SK-N-MC (cell line): ENCODE results near the gene TRIM63.

Source experiments
- DNase-seq: peaks from one replicate; pipeline ENCODE4 v3.0.0-alpha.2; 2011; ENCODE audit warnings: low read depth, low spot score
- H3K27ac ChIP-seq: fragments of 200-600 bp; sonication (generic); 2 replicates; pipeline ENCODE4 v1.5.1; 2016; ENCODE audit warnings: mixed run types
- H3K36me3 ChIP-seq: fragments of 200-600 bp; sonication (generic); 2 replicates; pipeline ENCODE4 v1.6.1; 2017; ENCODE audit warnings: antibody characterized with exemption, low read length, mixed read lengths; ENCODE audit not compliant: insufficient read depth
- H3K4me3 ChIP-seq: fragments of 200-600 bp; sonication (generic); 2 replicates; pipeline ENCODE4 v1.5.1; 2016
- H3K9ac ChIP-seq: fragments of 200-600 bp; sonication (generic); 2 replicates; pipeline ENCODE4 v1.8.0; 2017; ENCODE audit warnings: mixed run types, mixed read lengths; ENCODE audit not compliant: insufficient read length
- H3K9me3 ChIP-seq: fragments of 200-600 bp; sonication (generic); 2 replicates; pipeline ENCODE4 v1.6.1; 2017; ENCODE audit warnings: low read depth, mild to moderate bottlenecking, antibody characterized with exemption, low read length, moderate library complexity, mixed read lengths
- EZH2 ChIP-seq: fragments of 200-600 bp; sonication (generic); IDR thresholded peaks from one replicate; pipeline ENCODE4 v1.6.1; 2017; ENCODE audit warnings: antibody characterized with exemption
- FOXP2 ChIP-seq: optimal IDR thresholded peaks from 2 replicates; pipeline ENCODE3; 2011; ENCODE audit warnings: mild to moderate bottlenecking, moderate library complexity; ENCODE audit not compliant: insufficient read depth; ENCODE audit errors: extremely low read length, control extremely low read depth
- POLR2AphosphoS5 ChIP-seq: IDR thresholded peaks from 2 replicates; pipeline ENCODE4 v1.6.1; 2012; ENCODE audit warnings: mild to moderate bottlenecking, low read depth, low read length, borderline replicate concordance

The TRIM63 gene

GRCh38 chr1:26066160-26066559, 1.3 kb downstream of the TRIM63 start:
- H3K4me3 ChIP-seq = no peak overlapping the region
- DNase-seq = no peak
- no peak overlapping the region for H3K27ac ChIP-seq
- H3K9me3 ChIP-seq = no peaks in the 10 kb centered on the region
- H3K9ac ChIP-seq = no peak overlapping the region
- TF ChIP-seq EZH2 (no peak), POLR2AphosphoS5 (no peak), FOXP2 (no peak)
- no peaks in the 10 kb centered on the region for H3K36me3 ChIP-seq

- TF ChIP-seq EZH2 = no peak
- H3K4me3 ChIP-seq = no peak overlapping the region
- H3K36me3 ChIP-seq = no peaks in the 10 kb centered on the region
- H3K9ac ChIP-seq = no peak overlapping the region
- no peak overlapping the region for H3K27ac ChIP-seq
- no peaks in the 10 kb centered on the region for H3K9me3 ChIP-seq
- DNase-seq = no peak
These were observed 2.9 kb downstream of the TRIM63 start for GRCh38 chr1:26064553-26064952.

GRCh38 chr1:26060832-26061574, 6.4 kb downstream of the TRIM63 start:
- Histone ChIP-seq H3K9ac (no peak overlapping the region), H3K27ac (no peak overlapping the region)

GRCh38 chr1:26059906-26060305, 7.5 kb downstream of the TRIM63 start:
- no peak for TF ChIP-seq POLR2AphosphoS5
- TF ChIP-seq EZH2 = no peak
- no peak for TF ChIP-seq FOXP2
- no peaks in the 10 kb centered on the region for H3K9me3 ChIP-seq
- H3K4me3 ChIP-seq = no peak overlapping the region
- no peaks in the 10 kb centered on the region for H3K36me3 ChIP-seq
- H3K27ac ChIP-seq = no peak overlapping the region
- H3K9ac ChIP-seq = no peak overlapping the region
- DNase-seq = no peak

More at GRCh38 chr1:26060832-26061574, 6.4 kb downstream of the TRIM63 start:
- no peak for DNase-seq
- TF ChIP-seq POLR2AphosphoS5 (no peak), EZH2 (no peak), FOXP2 (no peak)
- Histone ChIP-seq H3K36me3 (no peaks in the 10 kb centered on the region), H3K4me3 (no peak overlapping the region), H3K9me3 (no peaks in the 10 kb centered on the region)

GRCh38 chr1:26058052-26058595, 9.3 kb downstream of the TRIM63 start:
- Histone ChIP-seq H3K4me3 (no peak overlapping the region), H3K9me3 (no peaks in the 10 kb centered on the region), H3K36me3 (no peaks in the 10 kb centered on the region), H3K27ac (no peak overlapping the region), H3K9ac (no peak overlapping the region)
- TF ChIP-seq EZH2 = no peak
- no peak for TF ChIP-seq POLR2AphosphoS5
- no peak for TF ChIP-seq FOXP2
- DNase-seq = no peak

GRCh38 chr1:26057189-26057588, 10.2 kb downstream of the TRIM63 start:
- no peak overlapping the region for H3K27ac ChIP-seq
- H3K4me3 ChIP-seq = no peak overlapping the region
- no peak for TF ChIP-seq FOXP2
- no peak for TF ChIP-seq POLR2AphosphoS5
- TF ChIP-seq EZH2 = no peak
- no peak overlapping the region for H3K9ac ChIP-seq
- no peaks in the 10 kb centered on the region for H3K36me3 ChIP-seq
- DNase-seq = no peak
- H3K9me3 ChIP-seq = no peaks in the 10 kb centered on the region

GRCh38 chr1:26055041-26055440, 12.4 kb downstream of the TRIM63 start:
- Histone ChIP-seq H3K4me3 (no peak overlapping the region), H3K36me3 (no peaks in the 10 kb centered on the region)

GRCh38 chr1:26053718-26054560, 13.5 kb downstream of the TRIM63 start:
- H3K4me3 ChIP-seq = no peak overlapping the region
- H3K9ac ChIP-seq = no peak overlapping the region
- TF ChIP-seq FOXP2 (no peak), POLR2AphosphoS5 (no peak), EZH2 (no peak)
- H3K36me3 ChIP-seq = no peaks in the 10 kb centered on the region
- no peak for DNase-seq
- H3K27ac ChIP-seq = no peak overlapping the region
- H3K9me3 ChIP-seq = no peaks in the 10 kb centered on the region

More at GRCh38 chr1:26055041-26055440, 12.4 kb downstream of the TRIM63 start:
- TF ChIP-seq FOXP2 (no peak), EZH2 (no peak), POLR2AphosphoS5 (no peak)
- no peak overlapping the region for H3K27ac ChIP-seq
- no peak for DNase-seq
- H3K9me3 ChIP-seq = no peaks in the 10 kb centered on the region
- H3K9ac ChIP-seq = no peak overlapping the region
